Endothelial cell of umbilical vein (primary cell): ENCODE results near the gene KIAA0408.

Source experiments
- JUN ChIP-seq: IDR thresholded peaks from 2 replicates; pipeline ENCODE4 v1.6.1; 2011; ENCODE audit warnings: borderline replicate concordance, low read depth; ENCODE audit not compliant: insufficient read length, insufficient read depth
- MAX ChIP-seq: IDR thresholded peaks from 2 replicates; pipeline ENCODE4 v1.6.1; 2011; ENCODE audit not compliant: insufficient read depth, insufficient read length
- POLR2A ChIP-seq: IDR thresholded peaks from 2 replicates; pipeline ENCODE4 v1.6.1; 2012; ENCODE audit warnings: low read depth, mild to moderate bottlenecking, control low read depth, low read length
- TF ChIP-seq, protein P1 (sequence below), 2 donors: IDR thresholded peaks; 1 replicate in 1 of 2; 2 replicates in 1 of 2; pipeline ENCODE4 v1.5.1; 2011; ENCODE audit warnings: low read length in 2 of 2, mild to moderate bottlenecking in 2 of 2, moderate library complexity in 2 of 2, control low read depth in 1 of 2, inconsistent platforms in 1 of 2, low read depth in 1 of 2; ENCODE audit not compliant: insufficient read depth in 1 of 2; ENCODE audit errors: extremely low read depth in 1 of 2

- TF ChIP-seq JUN (no peak), MAX (no peak), POLR2A (no peak)
- TF ChIP-seq, protein P1, sequence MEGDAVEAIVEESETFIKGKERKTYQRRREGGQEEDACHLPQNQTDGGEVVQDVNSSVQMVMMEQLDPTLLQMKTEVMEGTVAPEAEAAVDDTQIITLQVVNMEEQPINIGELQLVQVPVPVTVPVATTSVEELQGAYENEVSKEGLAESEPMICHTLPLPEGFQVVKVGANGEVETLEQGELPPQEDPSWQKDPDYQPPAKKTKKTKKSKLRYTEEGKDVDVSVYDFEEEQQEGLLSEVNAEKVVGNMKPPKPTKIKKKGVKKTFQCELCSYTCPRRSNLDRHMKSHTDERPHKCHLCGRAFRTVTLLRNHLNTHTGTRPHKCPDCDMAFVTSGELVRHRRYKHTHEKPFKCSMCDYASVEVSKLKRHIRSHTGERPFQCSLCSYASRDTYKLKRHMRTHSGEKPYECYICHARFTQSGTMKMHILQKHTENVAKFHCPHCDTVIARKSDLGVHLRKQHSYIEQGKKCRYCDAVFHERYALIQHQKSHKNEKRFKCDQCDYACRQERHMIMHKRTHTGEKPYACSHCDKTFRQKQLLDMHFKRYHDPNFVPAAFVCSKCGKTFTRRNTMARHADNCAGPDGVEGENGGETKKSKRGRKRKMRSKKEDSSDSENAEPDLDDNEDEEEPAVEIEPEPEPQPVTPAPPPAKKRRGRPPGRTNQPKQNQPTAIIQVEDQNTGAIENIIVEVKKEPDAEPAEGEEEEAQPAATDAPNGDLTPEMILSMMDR (IDR thresholded peaks at IDR 0.05; ENCODE audit: extremely low read depth in 1 of 2, insufficient read depth in 1 of 2, low read depth in 1 of 2, low read length in 2 of 2) = no peak
These were observed 18.5 kb upstream of the KIAA0408 start for GRCh38 chr6:127477658-127478057.
